NOMO-1 treated with DMSO at 0.1 percent for 48 hours (cell line): Measurements from ENCODE around the gene GABBR1.

Experiments
- DNase-seq: peaks from one replicate; lab custom pipeline; 2025; ENCODE audit not compliant: unreplicated experiment; lab: John Stamatoyannopoulos, UW

Gene GABBR1

DNA sequence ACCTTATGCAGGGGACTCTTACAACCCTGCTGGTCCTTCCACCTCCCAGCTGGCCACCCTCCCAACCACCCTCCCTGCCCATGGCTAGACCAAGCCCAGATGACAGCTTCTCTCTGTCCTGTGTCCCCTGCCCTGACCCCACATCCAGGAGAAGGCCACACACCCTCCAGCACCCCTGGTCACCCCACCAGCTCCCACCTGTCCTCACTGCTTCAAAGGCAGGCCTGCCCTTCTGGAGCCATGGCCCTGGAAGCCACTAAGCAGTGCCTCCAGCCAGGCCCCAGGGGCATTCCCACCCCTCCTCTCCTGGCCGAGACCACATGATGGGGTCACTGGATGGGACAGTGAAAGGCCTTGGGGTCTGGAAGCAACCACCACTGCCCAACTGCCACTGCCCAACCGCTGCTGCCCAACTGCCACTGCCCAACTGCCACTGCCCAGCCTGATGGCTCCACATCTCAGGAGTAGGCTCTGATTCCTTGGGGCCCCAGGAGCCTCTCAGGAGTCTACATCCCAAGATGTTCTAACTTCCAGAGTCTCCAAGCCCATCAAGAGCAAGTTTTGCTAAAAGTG, 103.9 kb downstream of the GABBR1 start:
- no peak for DNase-seq

DNA sequence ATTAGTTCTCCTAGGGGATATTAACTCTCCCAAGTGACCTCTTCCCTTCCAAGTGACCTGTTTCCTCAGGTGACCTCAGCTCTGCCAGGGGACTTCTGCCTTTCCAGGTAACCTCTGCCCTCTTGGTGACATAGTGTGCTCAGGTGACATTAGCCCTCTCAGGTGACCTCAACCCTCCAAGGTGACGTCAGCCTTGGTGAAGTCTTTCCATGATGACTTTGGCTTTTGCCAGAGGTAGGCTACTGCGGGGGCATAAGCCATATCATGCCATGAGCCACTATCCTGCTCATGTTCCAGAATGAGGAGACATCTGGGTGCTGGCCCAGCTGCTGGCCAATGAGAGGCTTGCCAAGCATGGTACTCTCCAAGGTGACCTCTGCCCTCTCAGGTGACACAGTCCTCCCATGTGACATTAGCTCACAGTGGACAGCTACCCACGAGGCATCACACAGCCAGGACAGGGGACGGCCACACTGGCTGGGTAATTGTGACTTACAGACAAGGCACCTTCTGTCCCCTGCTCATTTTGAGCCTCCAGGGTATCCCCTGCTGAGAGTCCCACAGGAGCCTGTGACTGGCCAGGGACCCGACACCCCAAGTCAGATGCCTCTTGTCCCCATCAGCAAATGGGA, 104.6 kb downstream of the GABBR1 start:
- DNase-seq = no peak

DNA sequence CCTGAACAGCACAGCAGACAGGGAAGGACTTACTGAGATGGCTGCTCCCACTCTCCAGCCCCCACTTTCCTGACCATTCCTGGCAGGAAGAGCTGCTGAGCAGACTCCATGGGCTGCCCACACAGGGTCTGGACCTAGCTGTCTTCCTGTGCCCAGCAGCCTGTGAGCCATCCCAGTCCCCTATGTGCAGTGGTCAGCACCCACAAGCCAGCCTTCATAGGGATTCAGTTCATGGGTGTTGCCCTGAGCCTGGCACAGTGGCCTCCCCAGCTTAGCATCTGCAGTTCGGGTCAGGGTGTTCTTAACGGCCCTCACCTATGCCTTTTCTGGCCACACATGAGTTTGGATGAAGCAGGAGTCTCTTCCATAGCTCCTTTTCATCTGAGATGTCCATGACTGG, 105.4 kb downstream of the GABBR1 start:
- DNase-seq = no peak

DNA sequence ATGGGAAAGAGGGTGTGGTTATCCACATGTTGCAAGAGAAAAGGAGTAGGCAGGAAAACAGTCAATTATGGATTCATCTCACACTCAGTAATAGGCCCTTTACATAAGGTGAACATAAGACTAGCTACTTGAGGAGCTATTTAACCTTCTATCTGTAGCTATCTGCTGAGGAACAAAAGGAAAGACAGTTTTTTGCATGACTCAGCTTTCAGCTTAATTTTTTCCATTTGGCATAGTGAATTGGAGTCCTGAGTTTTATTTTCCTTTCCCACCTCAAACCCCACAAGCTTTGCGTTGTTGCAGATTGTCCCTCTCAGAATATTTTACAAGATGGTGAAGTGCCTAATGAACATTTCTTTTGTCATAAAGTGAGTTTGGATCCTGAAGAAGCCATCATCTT, 105.9 kb downstream of the GABBR1 start:
- no peak for DNase-seq

DNA sequence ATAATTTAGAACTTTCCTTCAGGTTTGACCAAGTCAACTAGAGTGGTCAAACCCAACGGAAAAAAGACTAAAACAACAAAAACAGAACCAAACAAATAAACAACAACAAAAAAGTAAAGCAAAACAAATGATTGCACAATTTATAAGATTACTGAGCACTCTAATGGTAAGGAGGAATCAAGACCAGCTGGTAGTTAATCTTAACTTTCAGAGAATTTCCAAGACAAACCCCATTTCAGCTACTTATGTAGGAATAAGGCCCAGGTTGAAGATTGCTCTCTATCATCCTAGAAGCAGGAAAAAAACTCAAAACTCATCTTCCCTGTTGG, 107.7 kb downstream of the GABBR1 start:
- no peak for DNase-seq

DNA sequence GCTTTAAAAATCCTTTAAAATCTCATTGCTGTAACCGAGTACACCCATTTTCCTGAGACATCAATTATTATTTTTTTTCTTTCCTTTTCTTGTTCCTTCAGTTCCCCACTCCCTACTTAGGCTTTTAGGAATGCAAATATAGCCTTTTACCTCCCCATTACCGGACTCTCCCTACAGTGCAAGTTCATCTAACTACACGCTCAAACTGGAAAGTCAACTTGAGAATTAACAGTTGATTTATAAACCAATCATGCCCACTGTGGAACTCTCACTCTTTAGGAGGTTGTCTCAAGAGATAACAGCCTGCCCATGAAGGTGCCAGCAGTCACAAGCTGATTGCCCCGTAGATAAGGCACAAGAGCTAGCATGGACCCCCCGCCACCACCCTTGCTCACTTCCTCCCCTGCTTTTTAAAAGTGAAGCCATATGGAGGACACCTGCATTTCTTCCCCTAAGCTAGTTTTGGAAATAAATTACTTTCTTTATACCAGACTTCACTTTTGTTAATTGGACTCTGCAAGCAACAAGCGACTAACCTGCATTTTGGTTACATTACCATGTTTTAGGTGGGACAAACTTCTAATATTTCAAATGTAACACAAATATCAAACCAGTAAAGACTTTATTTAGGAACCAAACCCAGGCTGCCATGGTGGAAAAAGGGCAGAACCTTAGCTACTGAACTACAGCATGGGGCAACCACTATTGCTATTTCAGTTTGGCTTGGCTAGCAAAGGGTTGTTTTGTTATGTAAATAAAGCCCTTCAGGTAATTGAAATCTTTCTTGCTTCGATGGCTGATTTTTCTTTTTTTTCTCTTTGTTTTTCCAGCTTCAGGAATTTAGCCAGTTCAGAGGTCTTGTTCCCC, 108.3 kb downstream of the GABBR1 start:
- DNase-seq = no peak

DNA sequence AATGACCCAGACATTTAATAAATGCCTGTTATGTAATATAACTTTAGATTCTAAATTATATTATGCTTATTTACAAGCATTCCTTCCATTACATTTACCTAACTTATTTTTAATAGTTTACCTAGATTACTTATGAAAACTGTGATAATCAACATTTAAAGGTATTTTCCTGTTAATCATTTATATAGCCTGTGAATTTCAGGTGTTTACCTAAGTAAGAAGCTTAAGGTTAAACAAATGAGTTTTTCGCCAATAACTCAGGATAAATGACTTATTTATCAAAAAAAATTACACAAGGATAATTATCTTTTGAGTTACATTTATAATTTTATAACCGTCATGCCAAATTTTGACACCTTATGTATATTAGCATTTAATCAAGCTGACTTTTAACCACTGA, 108.9 kb downstream of the GABBR1 start:
- no peak for DNase-seq

DNA sequence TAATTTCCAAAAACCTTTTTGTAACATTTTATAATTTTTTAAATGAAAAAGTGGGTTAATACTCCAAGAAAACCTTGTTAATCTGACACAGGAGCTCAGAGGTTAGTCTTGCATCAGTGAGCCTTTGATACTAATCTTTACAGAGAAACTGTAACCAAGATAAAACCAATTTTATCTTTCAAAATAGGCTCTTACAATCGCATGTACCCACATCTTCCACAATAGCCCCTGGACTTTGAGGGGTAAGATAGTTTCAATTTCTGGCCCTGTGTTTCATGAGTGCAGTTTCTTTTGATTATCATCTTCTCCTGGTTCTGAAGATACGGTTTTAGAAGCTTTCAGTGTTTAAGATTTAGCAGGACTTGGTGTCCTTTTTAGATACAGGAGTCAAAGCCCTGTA, 110.8 kb downstream of the GABBR1 start:
- no peak for DNase-seq

DNA sequence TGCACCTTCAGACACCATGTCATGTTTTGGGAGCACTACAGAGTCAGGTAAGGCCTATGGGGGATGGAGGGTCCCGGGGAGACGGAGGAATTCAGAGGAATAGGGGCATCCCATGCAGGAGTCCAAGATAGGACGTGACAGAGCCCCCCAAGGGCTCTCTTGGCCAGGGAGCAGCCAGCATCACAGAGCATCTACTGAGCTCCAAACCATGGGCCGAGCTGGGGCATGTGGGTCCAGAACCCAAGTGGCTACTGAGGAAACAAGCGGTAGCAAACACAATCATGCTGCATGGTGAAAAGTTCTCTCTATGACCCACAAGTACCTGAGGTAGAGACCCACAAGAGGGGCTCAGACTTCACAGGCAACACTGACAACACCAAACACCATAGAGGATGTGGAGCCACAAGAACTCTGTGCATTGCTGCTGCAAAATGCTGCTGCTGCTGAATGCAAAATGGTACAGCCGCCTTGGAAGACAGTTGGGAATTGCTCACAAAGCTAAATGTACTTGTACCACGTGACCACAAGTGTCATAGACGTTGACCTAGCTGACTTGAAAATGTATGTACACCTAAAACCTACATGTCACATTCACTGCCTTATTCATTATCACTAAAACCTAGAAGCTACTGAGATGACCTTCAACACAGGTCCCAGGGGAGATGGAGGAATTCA, 111.8 kb downstream of the GABBR1 start:
- no peak for DNase-seq

DNA sequence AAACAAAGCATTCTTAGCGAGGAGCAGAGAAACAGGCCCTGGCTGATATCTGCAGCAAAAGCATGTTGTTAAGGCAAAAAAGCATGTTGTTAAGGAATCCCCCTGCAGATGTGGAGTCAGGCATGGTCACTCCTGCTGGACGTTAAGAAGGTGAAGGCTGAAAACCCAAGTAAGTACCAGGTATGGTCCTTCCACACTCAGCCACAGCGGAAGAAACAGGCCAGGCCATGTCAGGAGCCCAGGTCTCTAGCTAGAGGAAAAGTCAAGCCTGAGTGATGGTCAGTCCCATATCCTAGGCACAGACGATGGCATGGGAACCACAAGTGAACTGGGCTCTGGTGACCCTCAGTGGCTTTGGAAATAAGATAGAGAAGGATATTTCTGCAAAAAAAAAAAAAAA, 112.8 kb downstream of the GABBR1 start:
- no peak for DNase-seq

DNA sequence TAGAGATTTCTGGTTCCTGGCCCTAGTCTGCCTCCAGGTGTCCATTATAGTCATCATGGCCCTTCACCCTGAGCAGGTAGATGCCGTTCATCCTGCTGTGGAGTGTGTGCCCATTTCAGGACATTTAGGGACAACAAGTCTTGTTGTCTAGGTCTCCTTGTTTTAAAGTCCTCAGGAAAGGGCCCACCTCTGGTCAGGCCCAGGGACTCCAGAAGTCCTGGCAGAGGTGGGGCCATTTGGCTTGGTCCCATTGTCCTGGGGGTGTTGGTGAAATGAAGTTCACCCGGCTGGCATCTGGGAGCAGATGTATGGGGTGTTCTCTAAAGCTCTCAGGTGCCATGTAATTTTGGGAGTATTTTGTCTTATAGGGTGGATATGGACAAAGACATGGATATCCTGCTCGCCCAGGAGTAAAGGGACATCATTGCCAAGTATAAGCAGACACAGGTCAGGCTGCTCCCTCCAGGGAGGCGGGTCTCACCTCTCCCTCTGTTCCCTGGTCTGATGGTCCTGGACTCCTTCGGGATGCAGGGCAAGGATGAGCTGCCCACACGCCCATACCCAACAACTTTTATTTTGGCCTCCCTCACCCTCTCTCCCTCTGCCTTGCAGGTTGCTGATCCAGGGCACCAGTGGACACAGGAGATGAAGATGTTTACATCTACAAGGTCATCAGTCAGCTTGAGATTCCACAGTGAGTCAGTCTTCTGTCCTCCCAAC, 113.5 kb downstream of the GABBR1 start:
- no peak for DNase-seq

DNA sequence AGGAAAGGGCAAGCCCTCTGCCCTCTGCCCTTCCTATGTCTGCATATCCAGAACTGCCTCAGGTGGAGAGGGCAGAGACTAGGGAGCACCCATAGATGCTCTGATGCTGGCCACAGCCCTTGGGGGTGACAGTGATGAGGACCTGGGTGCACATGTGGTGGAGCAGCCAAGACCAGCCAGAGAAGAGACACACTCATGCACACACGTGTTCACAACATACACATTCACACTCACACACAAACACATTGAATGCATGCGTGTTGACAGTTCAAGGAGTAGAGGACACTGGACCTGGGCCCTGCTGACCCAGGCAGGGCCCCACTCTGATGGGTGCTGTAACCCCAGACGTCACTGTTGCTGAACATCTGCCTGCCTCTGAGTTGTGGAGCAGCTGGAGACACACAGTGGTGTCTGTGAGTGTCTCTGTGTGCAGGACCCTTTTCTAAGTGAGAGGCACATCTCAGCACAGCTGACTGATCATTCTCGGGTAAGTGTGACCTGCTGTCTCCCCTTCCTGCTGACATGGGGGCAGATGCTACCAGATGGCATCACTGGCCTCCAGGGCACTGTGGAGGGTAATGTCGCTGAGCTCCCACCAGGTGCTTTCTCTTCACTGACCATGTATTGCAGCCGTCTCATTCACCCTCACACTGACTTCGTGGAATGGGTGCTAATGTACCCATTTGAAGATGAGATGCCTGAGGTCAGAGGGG, 115.1 kb downstream of the GABBR1 start:
- DNase-seq = no peak

DNA sequence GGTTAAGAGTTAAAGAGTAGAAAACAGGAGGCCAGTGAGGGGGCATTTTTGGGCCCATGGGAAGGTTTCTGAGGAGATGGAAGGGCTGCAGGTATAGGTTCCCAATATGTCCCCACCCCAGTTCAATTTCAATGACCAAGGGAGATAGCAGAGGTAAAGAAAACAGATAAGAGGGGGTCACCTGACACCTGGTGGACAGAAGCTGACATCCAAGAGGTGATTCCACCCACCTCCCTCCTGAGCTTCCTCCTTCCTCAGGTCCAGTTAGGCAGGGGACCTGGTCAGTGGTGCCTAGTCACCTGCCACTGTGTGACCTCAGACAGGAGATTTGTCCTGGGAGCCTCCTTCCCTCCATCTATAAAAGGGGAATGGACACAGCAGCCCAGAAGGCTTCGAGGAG, 115.7 kb downstream of the GABBR1 start:
- DNase-seq = no peak

DNA sequence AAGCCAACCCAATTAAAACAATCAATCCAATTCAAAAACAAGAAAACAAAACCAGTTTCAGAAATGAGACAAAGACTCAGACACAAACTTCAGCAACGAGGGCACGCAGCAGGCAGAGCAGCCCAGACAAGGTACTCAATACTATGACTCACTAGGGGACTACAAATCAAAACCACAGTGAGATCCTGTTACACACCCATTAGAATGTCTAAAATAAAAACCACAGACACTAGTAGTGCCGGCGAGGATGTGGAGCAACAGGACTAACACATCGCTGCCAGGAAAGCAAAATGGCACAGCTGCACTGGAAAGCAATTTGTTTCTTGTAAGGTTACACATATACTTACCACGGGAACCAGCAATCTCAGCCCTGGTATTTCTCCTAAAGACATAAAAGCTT, 116.9 kb downstream of the GABBR1 start:
- DNase-seq = peak; percentile 15

DNA sequence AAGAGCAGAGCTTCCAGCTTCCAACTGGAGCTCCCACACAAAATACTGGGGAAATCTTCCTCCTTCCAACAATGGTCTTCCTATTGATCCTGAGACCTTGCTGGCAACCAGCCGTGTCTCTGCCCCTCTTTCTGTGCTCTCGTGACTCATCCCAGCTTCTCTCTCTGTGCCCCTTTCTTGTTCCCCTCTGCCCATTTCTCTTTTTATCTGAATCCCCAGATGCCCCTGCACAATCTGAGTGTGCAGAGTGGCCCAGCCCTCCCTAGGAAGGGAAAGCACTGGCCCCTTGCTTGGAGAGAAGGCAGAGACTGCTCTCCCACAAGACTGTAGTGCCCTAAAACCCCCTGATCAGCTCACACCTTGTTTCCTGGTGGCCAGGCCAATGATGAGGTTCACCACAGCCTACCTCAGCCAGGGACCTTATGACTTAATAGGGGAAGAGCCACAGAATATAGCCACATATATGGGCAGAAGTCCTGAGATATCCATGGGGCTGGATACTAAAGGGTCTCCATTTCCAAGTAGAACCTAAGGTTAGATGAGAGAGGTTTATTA, 122.2 kb downstream of the GABBR1 start:
- DNase-seq = no peak

DNA sequence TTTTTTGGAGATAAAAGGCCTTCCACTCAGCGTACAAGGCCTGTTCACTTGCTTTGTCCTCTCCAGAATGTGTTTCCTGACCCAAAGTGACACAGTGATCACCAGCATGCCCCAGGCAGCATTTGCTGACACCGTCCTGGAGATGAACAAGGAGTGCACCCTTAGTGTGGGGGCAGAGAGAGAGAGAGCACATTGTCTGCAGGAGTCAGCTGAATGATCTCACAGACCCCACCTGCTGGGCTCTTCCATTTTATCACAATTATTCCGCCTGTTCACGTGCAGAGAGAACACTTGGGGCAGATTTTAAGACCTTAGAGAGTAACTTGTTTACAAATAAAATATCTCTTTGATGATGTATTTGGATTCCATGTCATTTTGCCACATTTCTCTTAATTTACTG, 122.8 kb downstream of the GABBR1 start:
- DNase-seq = no peak
